GM12872 (cell line): ENCODE measurements around the gene JMJD1C.

Source experiments
- TF ChIP-seq, protein P1 (sequence below): IDR thresholded peaks from 3 replicates; pipeline ENCODE4 v1.5.1; 2011; ENCODE audit warnings: low read depth, mild to moderate bottlenecking, low read length, moderate library complexity; ENCODE audit not compliant: insufficient read depth

The JMJD1C gene

DNA sequence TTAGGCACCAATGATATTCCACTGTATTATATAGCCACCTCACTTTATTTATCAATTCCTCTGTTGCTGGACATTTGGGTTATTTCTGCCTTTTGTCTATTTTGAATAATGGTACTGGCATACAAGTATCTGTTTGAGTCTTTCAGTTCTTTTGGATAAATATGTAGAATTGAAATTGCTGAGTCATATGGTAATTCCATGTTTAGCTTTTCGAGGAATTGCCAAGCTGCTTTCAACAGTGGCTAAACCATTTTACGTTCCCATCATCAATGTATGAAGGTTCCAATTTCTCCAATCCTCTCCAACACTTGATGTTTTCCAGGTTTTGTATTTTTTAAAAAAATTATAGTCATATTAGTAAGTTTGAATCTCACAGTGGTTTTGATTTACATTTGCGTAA lies 42.3 kb downstream of the JMJD1C start:
- TF ChIP-seq, protein P1, sequence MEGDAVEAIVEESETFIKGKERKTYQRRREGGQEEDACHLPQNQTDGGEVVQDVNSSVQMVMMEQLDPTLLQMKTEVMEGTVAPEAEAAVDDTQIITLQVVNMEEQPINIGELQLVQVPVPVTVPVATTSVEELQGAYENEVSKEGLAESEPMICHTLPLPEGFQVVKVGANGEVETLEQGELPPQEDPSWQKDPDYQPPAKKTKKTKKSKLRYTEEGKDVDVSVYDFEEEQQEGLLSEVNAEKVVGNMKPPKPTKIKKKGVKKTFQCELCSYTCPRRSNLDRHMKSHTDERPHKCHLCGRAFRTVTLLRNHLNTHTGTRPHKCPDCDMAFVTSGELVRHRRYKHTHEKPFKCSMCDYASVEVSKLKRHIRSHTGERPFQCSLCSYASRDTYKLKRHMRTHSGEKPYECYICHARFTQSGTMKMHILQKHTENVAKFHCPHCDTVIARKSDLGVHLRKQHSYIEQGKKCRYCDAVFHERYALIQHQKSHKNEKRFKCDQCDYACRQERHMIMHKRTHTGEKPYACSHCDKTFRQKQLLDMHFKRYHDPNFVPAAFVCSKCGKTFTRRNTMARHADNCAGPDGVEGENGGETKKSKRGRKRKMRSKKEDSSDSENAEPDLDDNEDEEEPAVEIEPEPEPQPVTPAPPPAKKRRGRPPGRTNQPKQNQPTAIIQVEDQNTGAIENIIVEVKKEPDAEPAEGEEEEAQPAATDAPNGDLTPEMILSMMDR: no peak

DNA sequence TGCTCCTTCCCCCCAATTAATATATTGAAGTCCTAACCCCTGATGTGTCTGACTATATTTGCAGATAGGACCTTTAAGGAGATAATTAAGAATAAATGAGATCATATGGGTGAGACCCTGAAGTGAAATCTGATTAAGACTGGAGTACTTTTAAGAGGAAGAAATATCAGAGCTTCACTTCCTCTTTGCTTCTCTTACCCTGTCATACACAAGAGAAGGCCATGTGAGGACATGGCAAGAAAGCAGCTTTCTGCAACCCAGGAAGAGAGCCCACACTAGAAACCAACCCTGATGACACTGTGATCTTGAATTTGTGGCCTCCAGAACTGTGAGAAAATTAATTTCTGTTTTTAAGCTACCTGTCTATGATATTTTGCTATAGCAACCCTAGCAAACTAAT lies 44.2 kb downstream of the JMJD1C start:
- TF ChIP-seq, protein P1: no peak

DNA sequence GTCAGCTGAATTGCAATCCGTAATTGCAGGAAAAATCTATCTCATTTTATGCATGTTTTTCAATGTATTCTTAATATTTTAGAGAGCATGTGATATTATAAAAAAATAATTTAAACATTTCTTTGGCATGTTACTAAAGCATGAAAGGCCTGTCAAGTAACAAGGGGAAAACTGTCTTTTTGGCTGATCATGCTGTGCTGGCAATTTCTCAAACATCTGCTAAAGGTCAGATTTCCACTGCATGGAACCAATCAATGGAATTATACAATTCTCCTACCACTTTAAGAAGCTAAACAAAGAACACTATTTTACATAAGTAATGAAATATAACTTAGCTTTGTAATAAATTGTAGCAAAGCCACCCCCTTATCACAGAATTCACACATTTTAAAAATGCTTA lies 49.4 kb downstream of the JMJD1C start:
- TF ChIP-seq, protein P1: no peak

DNA sequence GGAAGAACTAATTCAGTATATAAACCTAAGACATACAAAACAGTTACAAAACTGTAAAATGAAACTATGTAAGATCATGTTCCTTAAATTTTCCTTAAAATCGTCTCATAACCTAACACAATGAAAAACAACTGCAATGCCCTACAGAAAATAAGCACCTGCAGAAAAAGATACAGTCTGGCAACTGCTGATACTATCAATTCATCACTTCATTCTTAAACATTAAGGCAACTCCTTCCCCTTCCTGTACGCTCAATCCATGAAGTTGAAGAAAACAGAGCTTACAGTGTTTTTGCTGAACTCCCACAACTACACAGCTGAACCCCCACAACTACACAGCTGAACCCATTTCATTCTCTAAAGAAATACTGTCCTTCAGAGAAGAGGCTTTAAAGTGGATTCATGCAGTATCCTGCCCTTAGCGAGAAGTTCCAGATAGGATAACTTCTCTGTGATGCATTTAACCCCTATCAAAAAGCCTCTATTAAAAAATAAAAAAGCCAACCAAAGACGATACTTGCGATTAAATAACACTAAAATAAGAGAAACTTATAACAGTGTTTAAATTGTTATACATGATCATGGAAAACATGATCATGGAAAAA lies 50.0 kb downstream of the JMJD1C start:
- TF ChIP-seq, protein P1: no peak

DNA sequence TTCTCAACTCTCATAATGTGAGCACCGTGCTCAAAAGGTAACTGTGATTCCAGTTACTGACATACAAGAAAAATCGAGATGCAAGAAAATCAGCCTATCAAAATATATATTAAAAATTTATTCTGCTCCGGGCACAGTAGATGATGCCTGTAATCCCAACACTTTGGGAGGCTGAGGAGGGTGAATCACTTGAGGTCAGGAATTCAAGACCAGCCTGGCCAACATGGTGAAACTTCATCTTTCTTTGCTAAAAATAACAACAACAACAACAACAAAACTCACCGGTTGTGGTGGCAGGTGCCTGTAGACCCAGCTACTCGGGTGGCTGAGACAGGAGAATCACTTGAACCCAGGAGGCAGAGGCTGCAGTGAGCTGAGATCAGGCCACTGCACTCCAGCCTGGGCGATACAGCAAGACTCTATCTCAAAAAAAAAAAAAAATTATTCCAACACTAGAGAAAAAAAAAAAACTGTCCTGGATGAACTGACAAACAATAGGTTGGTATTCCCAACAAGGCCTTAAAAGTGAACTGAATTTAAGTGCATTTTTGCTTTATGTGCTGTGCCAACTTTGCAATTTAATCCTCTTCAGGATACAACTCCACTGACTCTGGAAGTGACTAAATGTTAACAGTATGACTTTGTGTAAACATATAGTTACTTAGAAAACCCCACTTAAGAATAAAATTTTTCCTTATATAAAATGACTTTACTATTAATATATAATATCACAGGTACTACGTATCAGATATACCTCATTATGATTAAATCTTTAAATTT lies 51.1 kb downstream of the JMJD1C start:
- TF ChIP-seq, protein P1: no peak

DNA sequence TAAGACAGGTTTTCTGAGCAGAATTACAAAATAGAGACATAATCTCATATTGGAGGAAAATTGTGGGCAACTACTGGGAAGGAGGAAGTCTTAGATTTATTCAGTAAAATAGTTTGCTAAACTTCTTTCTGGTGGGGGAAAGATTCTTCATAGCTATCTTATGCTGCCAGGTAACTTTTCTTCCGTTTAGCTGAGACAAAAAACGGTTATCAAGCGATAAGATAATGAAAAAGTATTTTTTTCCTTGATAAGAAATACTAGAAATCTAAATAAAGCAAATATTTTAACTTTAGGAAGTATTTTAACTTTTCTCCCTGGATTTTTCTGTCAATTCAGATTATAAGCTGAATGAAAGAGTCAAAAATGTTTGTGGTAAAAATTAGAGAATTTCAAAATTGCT lies 52.3 kb downstream of the JMJD1C start:
- TF ChIP-seq, protein P1: no peak

DNA sequence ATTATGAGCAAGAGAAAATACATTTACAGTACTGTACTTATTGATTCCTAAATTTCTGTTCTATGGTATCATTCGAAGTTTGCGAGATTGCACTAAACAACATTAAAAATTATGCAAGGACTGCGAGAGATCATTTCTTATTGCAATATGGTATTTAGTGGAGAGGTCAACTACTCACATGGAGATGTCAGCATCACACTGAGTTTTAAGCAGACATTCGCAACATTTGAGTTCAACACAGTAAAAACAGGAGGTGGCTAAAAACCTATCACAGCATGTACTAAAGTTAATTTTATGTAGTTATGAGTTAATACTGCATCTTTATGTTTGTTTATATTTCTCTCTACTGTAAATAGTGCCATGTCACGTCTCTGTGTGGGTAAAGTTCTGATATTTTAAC lies 53.5 kb downstream of the JMJD1C start:
- TF ChIP-seq, protein P1: no peak
